CD14-positive monocyte (primary cell): ENCODE measurements around the gene SLC22A14. TPM values are rescaled to one million over a fixed set of nuclear protein-coding genes. Genes with fewer than 3 reads are reported as not detected.

Experiments used
- DNase-seq, 3 donors: peaks; one replicate each; pipeline ENCODE4 v3.0.0-alpha.2; 2011 to 2022
- H2AFZ ChIP-seq: 2 replicates; pipeline ENCODE4 v1.6.0; 2012; ENCODE audit warnings: mild to moderate bottlenecking, low read depth, low read length, inconsistent platforms; ENCODE audit not compliant: insufficient read depth, poor library complexity, severe bottlenecking
- H3K27ac ChIP-seq, 2 donors: 1 replicate in 1 of 2; 2 replicates in 1 of 2; pipeline ENCODE4 v1.5.1; 2012 to 2013; ENCODE audit warnings: low read length in 2 of 2, control low read depth in 1 of 2, inconsistent platforms in 1 of 2, low read depth in 1 of 2, mild to moderate bottlenecking in 1 of 2
- H3K27me3 ChIP-seq, 2 donors: one replicate each; pipeline versions ENCODE4 v1.6.0 to v1.6.1; 2011 to 2013; ENCODE audit warnings: low read length in 2 of 2; ENCODE audit not compliant: control insufficient read depth in 2 of 2, insufficient read depth in 2 of 2
- H3K36me3 ChIP-seq, 2 donors: replicated peaks in 1 of 2; 1 replicate in 1 of 2; 2 replicates in 1 of 2; pipeline versions ENCODE4 v1.5.1 to v1.6.1; 2012 to 2013; ENCODE audit warnings: low read length in 2 of 2, control low read depth in 1 of 2, inconsistent platforms in 1 of 2, mild to moderate bottlenecking in 1 of 2; ENCODE audit not compliant: insufficient read depth in 2 of 2, control insufficient read depth in 1 of 2
- H3K4me1 ChIP-seq, 2 donors: 1 replicate in 1 of 2; 2 replicates in 1 of 2; pipeline versions ENCODE4 v1.5.1 to v1.6.1; 2012 to 2013; ENCODE audit warnings: low read length in 2 of 2, control low read depth in 1 of 2, inconsistent platforms in 1 of 2, mild to moderate bottlenecking in 1 of 2, moderate library complexity in 1 of 2; ENCODE audit not compliant: insufficient read depth in 2 of 2, control insufficient read depth in 1 of 2
- H3K4me2 ChIP-seq: replicated peaks from 2 replicates; pipeline ENCODE3; 2012; ENCODE audit warnings: low read length, moderate library complexity, mild to moderate bottlenecking; ENCODE audit not compliant: poor library complexity, severe bottlenecking; ENCODE audit errors: extremely low read depth
- H3K4me3 ChIP-seq, 3 experiments: fragments of 200-600 bp in 1 of 3; sonication (generic) in 1 of 3; replicated peaks in 1 of 3; 1 replicate in 2 of 3; 2 replicates in 1 of 3; pipeline ENCODE4 v1.5.1; 2011 to 2013; ENCODE audit warnings: low read length in 3 of 3, mild to moderate bottlenecking in 3 of 3, control low read depth in 2 of 3, low read depth in 2 of 3, inconsistent platforms in 1 of 3, moderate library complexity in 1 of 3
- H3K79me2 ChIP-seq: 2 replicates; pipeline ENCODE4 v1.6.0; 2012; ENCODE audit warnings: mild to moderate bottlenecking, control low read depth, inconsistent platforms, low read length, moderate library complexity; ENCODE audit not compliant: insufficient read depth
- H3K9ac ChIP-seq: 2 replicates; pipeline ENCODE4 v1.6.0; 2017; ENCODE audit warnings: low read length, mild to moderate bottlenecking; ENCODE audit not compliant: insufficient read depth, poor library complexity, severe bottlenecking
- H3K9me3 ChIP-seq, 2 donors: replicated peaks in 1 of 2; 1 replicate in 1 of 2; 2 replicates in 1 of 2; pipeline versions ENCODE4 v1.5.1 to v1.6.1; 2012 to 2013; ENCODE audit warnings: low read length in 2 of 2, control low read depth in 1 of 2; ENCODE audit not compliant: control insufficient read depth in 1 of 2, insufficient read depth in 1 of 2
- H4K20me1 ChIP-seq: 2 replicates; pipeline ENCODE4 v1.6.0; 2012; ENCODE audit warnings: mild to moderate bottlenecking, low read length, control low read depth, moderate library complexity; ENCODE audit not compliant: insufficient read depth
- H3K27ac Mint-ChIP-seq, 7 donors: one replicate each; pipeline ENCODE4 v1.8.0; 2020; ENCODE audit warnings: mild to moderate bottlenecking in 7 of 7, mixed read lengths in 7 of 7, moderate library complexity in 6 of 7, inconsistent platforms in 2 of 7
- H3K27me3 Mint-ChIP-seq, 3 donors: one replicate each; pipeline ENCODE4 v1.8.0; 2021 to 2022; ENCODE audit warnings: low read depth in 3 of 3, mild to moderate bottlenecking in 3 of 3, mixed read lengths in 3 of 3, moderate library complexity in 3 of 3, inconsistent platforms in 1 of 3
- H3K36me3 Mint-ChIP-seq, 2 donors: one replicate each; pipeline ENCODE4 v1.8.0; 2020; ENCODE audit warnings: mixed read lengths in 2 of 2, inconsistent platforms in 1 of 2, mild to moderate bottlenecking in 1 of 2
- H3K4me1 Mint-ChIP-seq: one replicate; pipeline ENCODE4 v1.8.0; 2020; ENCODE audit warnings: mild to moderate bottlenecking, mixed read lengths
- H3K4me3 Mint-ChIP-seq, 2 donors: one replicate each; pipeline ENCODE4 v1.8.0; 2020; ENCODE audit warnings: mild to moderate bottlenecking in 2 of 2, mixed read lengths in 2 of 2, moderate library complexity in 1 of 2
- H3K9me3 Mint-ChIP-seq, 7 donors: one replicate each; pipeline ENCODE4 v1.8.0; 2020 to 2022; ENCODE audit warnings: mixed read lengths in 7 of 7, mild to moderate bottlenecking in 6 of 7, moderate library complexity in 6 of 7, inconsistent platforms in 2 of 7
- WGBS: methylation state at CpG from one replicate; pipeline ENCODE4 v1.1.5; 2013; ENCODE audit warnings: missing lambda C conversion rate; ENCODE audit not compliant: insufficient coverage; 5-methylcytosine and 5-hydroxymethylcytosine counted together
- intact Hi-C, 2 donors: fragments of 100-400 bp; cut with micrococcal nuclease; formaldehyde crosslinking; loops; one replicate each; pipeline versions ENCODE4 v1.15.0 to v1.15.1; 2023
- polyA plus RNA-seq, 3 donors: library from polyadenylated mRNA; depleted of rRNA in 1 of 3; unstranded in 2 of 3; stranded (reverse) in 1 of 3; fragments of 300-500 nt in 2 of 3; fragments of >200 nt in 1 of 3; fragmentation: Illumina TruSeq in 2 of 3; gene quantifications; 1 replicate in 2 of 3; 2 replicates in 1 of 3; pipeline ENCODE4 v1.2.3, GENCODE V29; 2012 to 2021
- TF ChIP-seq, protein P1 (sequence below): fragments of 200-600 bp; IDR thresholded peaks from one replicate; pipeline ENCODE4 v1.8.0; 2022; ENCODE audit warnings: antibody characterized with exemption, mild to moderate bottlenecking

The SLC22A14 gene
- polyA plus RNA-seq, 3 donors = 0.45 TPM; not detected in 2

DNA sequence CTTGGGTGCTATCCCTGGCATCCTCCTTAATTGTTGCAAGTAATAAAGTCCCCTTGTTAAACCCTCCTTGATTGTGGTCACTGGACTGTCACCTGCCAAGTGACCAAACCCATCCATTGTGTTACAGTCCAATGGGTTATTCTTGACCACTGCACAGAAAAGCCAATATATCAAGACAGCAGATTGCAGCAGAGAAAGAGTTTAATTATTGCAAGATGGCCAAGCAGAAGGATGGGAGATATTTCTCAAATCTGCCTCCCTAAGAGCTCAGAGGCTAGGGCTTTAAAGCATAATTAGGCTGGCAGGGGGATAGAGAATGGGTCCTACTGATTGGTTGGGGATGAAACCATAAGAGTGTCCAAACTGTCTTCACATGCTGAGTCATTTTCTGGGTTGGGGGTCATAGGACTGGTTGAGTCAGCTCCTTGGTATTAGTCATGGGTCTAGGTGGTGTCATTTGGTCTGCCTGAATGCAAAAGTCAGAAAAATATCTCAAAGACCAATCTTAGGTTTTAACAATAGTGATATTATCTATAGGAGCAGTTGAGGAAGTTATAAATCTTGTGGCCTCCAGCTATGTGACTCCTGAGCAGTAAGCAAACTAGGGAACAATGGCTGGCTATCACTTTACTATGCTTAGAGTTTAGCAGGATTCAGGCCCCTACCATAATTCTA is 45.4 kb downstream of the SLC22A14 start:
- H3K79me2 ChIP-seq = no peaks in the 10 kb centered on the region
- peak in 2 of 3 donors; percentile 19 to 56 for DNase-seq
- no peak overlapping the region for H3K9ac ChIP-seq
- no peak overlapping the region for H2AFZ ChIP-seq
- no peak overlapping the region for H3K4me3 Mint-ChIP-seq
- H3K4me1 ChIP-seq = no peaks in the 10 kb centered on the region
- no peak overlapping the region for H3K27ac Mint-ChIP-seq
- peaks cover 3% of the 10 kb centered on the region for H3K4me1 Mint-ChIP-seq
- no peaks in the 10 kb centered on the region for H3K36me3 ChIP-seq
- no peaks in the 10 kb centered on the region for H4K20me1 ChIP-seq
- H3K27ac ChIP-seq = no peak overlapping the region
- intact Hi-C loops = no loop called here
- H3K27me3 Mint-ChIP-seq = peaks cover 4 to 5% (median 5%) of the 10 kb centered on the region in 3 donors
- no peaks in the 10 kb centered on the region for H3K36me3 Mint-ChIP-seq
- no peaks in the 10 kb centered on the region for H3K27me3 ChIP-seq
- TF ChIP-seq, protein P1, sequence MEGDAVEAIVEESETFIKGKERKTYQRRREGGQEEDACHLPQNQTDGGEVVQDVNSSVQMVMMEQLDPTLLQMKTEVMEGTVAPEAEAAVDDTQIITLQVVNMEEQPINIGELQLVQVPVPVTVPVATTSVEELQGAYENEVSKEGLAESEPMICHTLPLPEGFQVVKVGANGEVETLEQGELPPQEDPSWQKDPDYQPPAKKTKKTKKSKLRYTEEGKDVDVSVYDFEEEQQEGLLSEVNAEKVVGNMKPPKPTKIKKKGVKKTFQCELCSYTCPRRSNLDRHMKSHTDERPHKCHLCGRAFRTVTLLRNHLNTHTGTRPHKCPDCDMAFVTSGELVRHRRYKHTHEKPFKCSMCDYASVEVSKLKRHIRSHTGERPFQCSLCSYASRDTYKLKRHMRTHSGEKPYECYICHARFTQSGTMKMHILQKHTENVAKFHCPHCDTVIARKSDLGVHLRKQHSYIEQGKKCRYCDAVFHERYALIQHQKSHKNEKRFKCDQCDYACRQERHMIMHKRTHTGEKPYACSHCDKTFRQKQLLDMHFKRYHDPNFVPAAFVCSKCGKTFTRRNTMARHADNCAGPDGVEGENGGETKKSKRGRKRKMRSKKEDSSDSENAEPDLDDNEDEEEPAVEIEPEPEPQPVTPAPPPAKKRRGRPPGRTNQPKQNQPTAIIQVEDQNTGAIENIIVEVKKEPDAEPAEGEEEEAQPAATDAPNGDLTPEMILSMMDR = no peak
- no peak overlapping the region for H3K4me3 ChIP-seq
- H3K9me3 ChIP-seq = no peaks in the 10 kb centered on the region
- H3K9me3 Mint-ChIP-seq = peaks cover 0 to 18% (median 3%) of the 10 kb centered on the region in 7 donors
- no peak overlapping the region for H3K4me2 ChIP-seq

DNA sequence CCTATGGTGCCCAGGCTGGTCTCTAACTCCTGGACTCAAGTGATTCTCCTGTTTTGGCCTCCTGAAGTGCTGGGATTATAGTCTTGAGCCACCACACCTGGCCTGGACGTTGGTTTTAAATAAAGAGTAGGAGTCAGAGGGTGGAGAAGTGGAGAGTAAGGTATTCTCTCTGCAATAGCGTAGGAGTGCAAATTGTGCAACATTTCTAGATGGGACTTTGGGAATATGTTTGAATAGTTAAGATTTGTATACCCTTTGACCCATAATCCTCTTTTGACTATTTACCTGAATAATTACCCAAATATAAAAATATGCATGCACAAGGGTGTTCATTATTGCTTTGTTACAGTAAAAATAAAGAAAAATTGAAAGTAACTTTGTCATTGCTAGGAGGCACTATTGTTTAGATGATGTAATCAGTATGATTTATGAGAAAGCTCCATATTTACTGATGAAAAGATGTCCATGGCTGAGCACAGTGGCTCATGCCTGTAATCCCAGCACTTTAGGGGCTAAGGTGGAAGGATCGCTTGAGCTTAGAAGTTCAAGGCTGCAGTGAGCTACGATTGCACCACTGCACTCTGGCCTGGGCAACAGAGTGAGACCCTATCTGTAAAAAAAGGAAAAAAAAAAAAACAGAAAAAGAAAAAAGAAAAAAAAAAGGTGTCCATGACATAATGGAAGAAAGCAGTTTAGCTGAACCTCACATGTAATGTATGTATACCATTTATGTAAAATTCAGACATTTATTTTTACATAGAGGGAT is 49.3 kb downstream of the SLC22A14 start:
- Histone ChIP-seq H3K4me1 (no peaks in the 10 kb centered on the region), H3K4me3 (no peak overlapping the region), H2AFZ (no peak overlapping the region), H4K20me1 (no peaks in the 10 kb centered on the region), H3K9me3 (no peaks in the 10 kb centered on the region), H3K4me2 (no peak overlapping the region), H3K9ac (no peak overlapping the region), H3K36me3 (no peaks in the 10 kb centered on the region), H3K79me2 (no peaks in the 10 kb centered on the region), H3K27ac (no peak overlapping the region), H3K27me3 (no peaks in the 10 kb centered on the region)
- peak overlapping the region in 1 of 7 donors; percentile 43 for H3K27ac Mint-ChIP-seq
- intact Hi-C loops = no loop called here
- TF ChIP-seq, protein P1 = no peak
- H3K4me3 Mint-ChIP-seq = no peak overlapping the region
- H3K9me3 Mint-ChIP-seq = peaks cover 0 to 12% (median 3%) of the 10 kb centered on the region in 7 donors
- H3K27me3 Mint-ChIP-seq = peaks cover 2 to 12% (median 6%) of the 10 kb centered on the region in 3 donors
- H3K4me1 Mint-ChIP-seq = peaks cover 3% of the 10 kb centered on the region
- DNase-seq = no peak
- H3K36me3 Mint-ChIP-seq = no peaks in the 10 kb centered on the region
- WGBS = 50% methylated on average over 1 of the region's 4 CpGs
